NT2/D1 (cell line): ENCODE results near the gene DEF6.

ENCODE experiments used
- SUZ12 ChIP-seq: IDR thresholded peaks from 2 replicates; pipeline ENCODE4 v1.6.1; 2011; ENCODE audit not compliant: insufficient read length, insufficient read depth; ENCODE audit errors: extremely low read depth
- YY1 ChIP-seq: IDR thresholded peaks from 2 replicates; pipeline ENCODE4 v1.6.1; 2011; ENCODE audit not compliant: insufficient read length, insufficient read depth
- ZNF274 ChIP-seq: IDR thresholded peaks from 2 replicates; pipeline ENCODE4 v1.6.1; 2011; ENCODE audit warnings: mild to moderate bottlenecking, low read depth, low read length

GRCh38 chr6:35295521-35296315, 1.9 kb upstream of the DEF6 start:
- TF ChIP-seq YY1 (no peak), ZNF274 (no peak), SUZ12 (no peak)
